Colonic mucosa (tissue), 4 donors: ENCODE data around the gene GREB1. TPM values are rescaled to one million over a fixed set of nuclear protein-coding genes. Genes with fewer than 3 reads are reported as not detected.

Experiments
- DNase-seq: peaks from one replicate; pipeline ENCODE4 v3.0.0-alpha.2; 2020
- H3K27ac ChIP-seq: fragments of 200-600 bp; one replicate; pipeline ENCODE4 v1.8.0; 2021
- H3K27me3 ChIP-seq: fragments of 200-600 bp; one replicate; pipeline ENCODE4 v1.8.0; 2021
- H3K36me3 ChIP-seq: fragments of 200-600 bp; one replicate; pipeline ENCODE4 v1.8.0; 2021
- H3K4me1 ChIP-seq: fragments of 200-600 bp; one replicate; pipeline ENCODE4 v1.8.0; 2021; ENCODE audit warnings: mild to moderate bottlenecking
- H3K4me3 ChIP-seq: fragments of 200-600 bp; one replicate; pipeline ENCODE4 v1.8.0; 2021
- H3K9ac ChIP-seq, 2 donors: one replicate each; pipeline ENCODE4 v1.7.0; 2013; ENCODE audit warnings: control low read depth in 2 of 2, low read depth in 2 of 2, low read length in 2 of 2
- H3K9me3 ChIP-seq: fragments of 200-600 bp; one replicate; pipeline ENCODE4 v1.8.0; 2021
- intact Hi-C: fragments of 100-400 bp; cut with DNase I; formaldehyde crosslinking; loops from one replicate; pipeline ENCODE4 v1.14.1; 2022
- total RNA-seq, 2 donors: library from RNA; stranded (reverse); fragmentation: NEBNext Ultra II Directional in 1 of 2; extraction: Animal tissue kit (Norgen Biotek cat#: 25700) in 1 of 2; gene quantifications; one replicate each; pipeline ENCODE4 v1.2.1, GENCODE V29; 2021
- TF ChIP-seq, protein P1 (sequence below): fragments of 200-600 bp; IDR thresholded peaks from one replicate; pipeline ENCODE4 v1.8.0; 2022; ENCODE audit warnings: antibody characterized with exemption, mild to moderate bottlenecking
- donor health status: healthy.
- donor health status: DM: no; HTN: no; CAD: no.
- donor health status: DM: no; HTN: no; CAD: no.

The GREB1 gene
- total RNA-seq, 2 donors from 2014 or later: 0.77 to 1.1 TPM

- Histone ChIP-seq H3K27me3 (no peaks in the 10 kb centered on the region), H3K4me1 (no peaks in the 10 kb centered on the region), H3K9me3 (no peaks in the 10 kb centered on the region), H3K4me3 (no peak overlapping the region), H3K9ac (no peak overlapping the region), H3K27ac (no peak overlapping the region), H3K36me3 (no peaks in the 10 kb centered on the region)
- no peak for DNase-seq
- TF ChIP-seq, protein P1, sequence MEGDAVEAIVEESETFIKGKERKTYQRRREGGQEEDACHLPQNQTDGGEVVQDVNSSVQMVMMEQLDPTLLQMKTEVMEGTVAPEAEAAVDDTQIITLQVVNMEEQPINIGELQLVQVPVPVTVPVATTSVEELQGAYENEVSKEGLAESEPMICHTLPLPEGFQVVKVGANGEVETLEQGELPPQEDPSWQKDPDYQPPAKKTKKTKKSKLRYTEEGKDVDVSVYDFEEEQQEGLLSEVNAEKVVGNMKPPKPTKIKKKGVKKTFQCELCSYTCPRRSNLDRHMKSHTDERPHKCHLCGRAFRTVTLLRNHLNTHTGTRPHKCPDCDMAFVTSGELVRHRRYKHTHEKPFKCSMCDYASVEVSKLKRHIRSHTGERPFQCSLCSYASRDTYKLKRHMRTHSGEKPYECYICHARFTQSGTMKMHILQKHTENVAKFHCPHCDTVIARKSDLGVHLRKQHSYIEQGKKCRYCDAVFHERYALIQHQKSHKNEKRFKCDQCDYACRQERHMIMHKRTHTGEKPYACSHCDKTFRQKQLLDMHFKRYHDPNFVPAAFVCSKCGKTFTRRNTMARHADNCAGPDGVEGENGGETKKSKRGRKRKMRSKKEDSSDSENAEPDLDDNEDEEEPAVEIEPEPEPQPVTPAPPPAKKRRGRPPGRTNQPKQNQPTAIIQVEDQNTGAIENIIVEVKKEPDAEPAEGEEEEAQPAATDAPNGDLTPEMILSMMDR: no peak
- intact Hi-C loops: no loop called here
Measured at GRCh38 chr2:11622611-11623010, 88.8 kb downstream of the GREB1 start.

GRCh38 chr2:11624893-11625292 is 91.0 kb downstream of the GREB1 start:
- Histone ChIP-seq H3K9ac (no peak overlapping the region), H3K4me1 (no peaks in the 10 kb centered on the region), H3K27ac (no peak overlapping the region), H3K9me3 (no peaks in the 10 kb centered on the region), H3K27me3 (no peaks in the 10 kb centered on the region), H3K36me3 (no peaks in the 10 kb centered on the region), H3K4me3 (no peak overlapping the region)
- TF ChIP-seq, protein P1: no peak
- intact Hi-C loops: no loop called here
- DNase-seq: no peak

GRCh38 chr2:11625671-11626070 is 91.8 kb downstream of the GREB1 start:
- Histone ChIP-seq H3K4me3 (no peak overlapping the region), H3K4me1 (no peaks in the 10 kb centered on the region), H3K9ac (no peak overlapping the region), H3K27me3 (no peaks in the 10 kb centered on the region), H3K36me3 (no peaks in the 10 kb centered on the region), H3K9me3 (no peaks in the 10 kb centered on the region), H3K27ac (no peak overlapping the region)
- intact Hi-C loops: no loop called here
- TF ChIP-seq, protein P1: no peak
- no peak for DNase-seq

DNA sequence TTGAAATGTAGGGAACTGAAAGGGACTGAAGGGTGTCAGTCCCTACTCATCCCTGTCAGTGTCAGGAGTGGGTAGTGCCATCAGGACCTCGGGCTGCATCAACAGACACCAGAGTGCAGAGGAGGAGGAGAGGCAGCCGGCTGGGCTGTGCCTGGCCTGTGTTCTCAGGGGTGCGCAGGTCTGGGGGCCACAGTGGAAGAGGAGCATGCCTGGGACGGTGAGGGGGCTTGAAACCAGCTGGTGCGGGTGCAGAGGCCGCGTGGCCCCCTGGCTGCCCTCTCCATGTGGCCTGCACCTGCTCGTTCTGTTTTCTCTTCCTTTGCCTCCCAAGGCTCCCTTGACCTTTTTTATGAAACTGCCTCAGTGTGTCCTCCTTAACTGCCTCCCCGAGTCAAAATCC is 94.8 kb downstream of the GREB1 start:
- DNase-seq: no peak
- no peaks in the 10 kb centered on the region for H3K27me3 ChIP-seq
- no peak overlapping the region for H3K4me3 ChIP-seq
- intact Hi-C loops: no loop called here
- no peaks in the 10 kb centered on the region for H3K4me1 ChIP-seq
- no peaks in the 10 kb centered on the region for H3K9me3 ChIP-seq
- H3K36me3 ChIP-seq: no peaks in the 10 kb centered on the region
- H3K9ac ChIP-seq: no peak overlapping the region
- TF ChIP-seq, protein P1: no peak
- H3K27ac ChIP-seq: no peak overlapping the region

DNA sequence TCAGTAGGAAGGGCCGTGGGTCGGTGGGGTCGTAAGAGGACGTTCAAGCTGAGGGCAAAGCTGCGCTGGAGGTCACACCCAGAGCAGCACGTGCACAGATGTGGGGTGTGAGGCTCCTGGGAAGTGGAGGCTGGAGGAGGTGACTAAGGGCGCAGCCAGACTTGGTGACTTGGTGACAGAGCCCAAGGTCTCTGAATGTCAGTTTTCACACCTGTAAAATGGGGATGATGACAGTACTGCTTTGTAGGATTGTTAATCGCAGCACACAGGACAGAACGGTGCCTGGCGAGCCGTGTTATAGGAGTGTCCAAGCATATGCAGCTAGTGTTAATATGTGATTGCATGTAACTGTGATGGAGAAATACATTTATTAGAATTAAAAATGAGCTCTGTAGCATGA is 95.4 kb downstream of the GREB1 start:
- no peaks in the 10 kb centered on the region for H3K4me1 ChIP-seq
- TF ChIP-seq, protein P1: no peak

DNA sequence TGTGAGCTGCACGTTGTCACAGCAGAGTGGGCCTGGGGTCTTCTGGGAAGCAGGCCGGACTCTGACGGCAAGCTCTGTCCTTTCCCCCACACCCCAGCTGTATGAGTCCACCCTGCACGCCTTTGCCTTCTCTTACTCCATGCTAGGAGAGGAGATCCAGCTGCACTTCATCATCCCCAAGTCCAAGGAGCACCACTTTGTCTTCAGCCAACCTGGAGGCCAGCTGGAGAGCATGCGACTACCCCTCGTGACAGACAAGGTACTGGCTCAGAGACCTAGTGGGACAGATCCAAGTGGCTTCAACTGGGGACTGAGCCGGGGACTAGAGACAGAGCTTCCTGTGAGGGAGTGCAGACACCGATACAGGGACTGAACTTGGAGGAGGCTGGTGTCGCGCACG is 96.0 kb downstream of the GREB1 start:
- Histone ChIP-seq H3K27me3 (no peaks in the 10 kb centered on the region), H3K9ac (no peak overlapping the region), H3K4me3 (no peak overlapping the region), H3K36me3 (no peaks in the 10 kb centered on the region), H3K27ac (no peak overlapping the region), H3K4me1 (no peaks in the 10 kb centered on the region), H3K9me3 (no peaks in the 10 kb centered on the region)
- TF ChIP-seq, protein P1: no peak
- no peak for DNase-seq
- intact Hi-C loops: no loop called here

More for the DNA sequence above, 95.4 kb downstream of the GREB1 start:
- no peak overlapping the region for H3K4me3 ChIP-seq
- DNase-seq: no peak
- H3K27ac ChIP-seq: no peak overlapping the region
- no peaks in the 10 kb centered on the region for H3K27me3 ChIP-seq
- H3K36me3 ChIP-seq: no peaks in the 10 kb centered on the region
- no peak overlapping the region for H3K9ac ChIP-seq
- no peaks in the 10 kb centered on the region for H3K9me3 ChIP-seq
- intact Hi-C loops: no loop called here
